Neural progenitor cell (in vitro differentiated cells): ENCODE measurements around the gene ASCL3.

ENCODE experiments used
- EZH2 ChIP-seq: fragments of 200-600 bp; sonication (generic); IDR thresholded peaks from 2 replicates; pipeline ENCODE4 v1.6.1; 2017; ENCODE audit warnings: antibody characterized with exemption, mild to moderate bottlenecking, moderate library complexity
- TF ChIP-seq, protein P1 (sequence below): fragments of 200-600 bp; sonication (generic); IDR thresholded peaks from 2 replicates; pipeline ENCODE4 v1.5.1; 2017; ENCODE audit warnings: antibody characterized with exemption, mild to moderate bottlenecking

DNA sequence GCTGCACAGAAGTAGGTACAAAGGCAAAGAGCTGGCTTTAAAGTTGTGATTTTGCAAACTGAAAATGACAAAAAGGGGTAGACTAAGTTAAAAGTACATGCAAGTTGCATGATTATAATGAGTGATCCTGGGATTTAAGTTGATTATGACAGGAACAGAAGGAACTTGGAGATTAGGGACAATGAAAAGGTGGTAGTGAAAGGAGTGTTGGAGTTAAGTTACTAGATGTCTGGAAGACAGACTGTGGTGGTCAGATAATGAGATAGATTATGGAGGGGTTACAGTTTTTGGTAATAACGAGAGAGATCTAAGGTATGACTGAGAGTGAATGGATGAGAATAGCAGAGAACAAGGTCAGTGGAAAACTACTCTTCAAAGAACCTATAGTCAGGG, 29.1 kb upstream of the ASCL3 start:
- TF ChIP-seq, protein P1, sequence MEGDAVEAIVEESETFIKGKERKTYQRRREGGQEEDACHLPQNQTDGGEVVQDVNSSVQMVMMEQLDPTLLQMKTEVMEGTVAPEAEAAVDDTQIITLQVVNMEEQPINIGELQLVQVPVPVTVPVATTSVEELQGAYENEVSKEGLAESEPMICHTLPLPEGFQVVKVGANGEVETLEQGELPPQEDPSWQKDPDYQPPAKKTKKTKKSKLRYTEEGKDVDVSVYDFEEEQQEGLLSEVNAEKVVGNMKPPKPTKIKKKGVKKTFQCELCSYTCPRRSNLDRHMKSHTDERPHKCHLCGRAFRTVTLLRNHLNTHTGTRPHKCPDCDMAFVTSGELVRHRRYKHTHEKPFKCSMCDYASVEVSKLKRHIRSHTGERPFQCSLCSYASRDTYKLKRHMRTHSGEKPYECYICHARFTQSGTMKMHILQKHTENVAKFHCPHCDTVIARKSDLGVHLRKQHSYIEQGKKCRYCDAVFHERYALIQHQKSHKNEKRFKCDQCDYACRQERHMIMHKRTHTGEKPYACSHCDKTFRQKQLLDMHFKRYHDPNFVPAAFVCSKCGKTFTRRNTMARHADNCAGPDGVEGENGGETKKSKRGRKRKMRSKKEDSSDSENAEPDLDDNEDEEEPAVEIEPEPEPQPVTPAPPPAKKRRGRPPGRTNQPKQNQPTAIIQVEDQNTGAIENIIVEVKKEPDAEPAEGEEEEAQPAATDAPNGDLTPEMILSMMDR: no peak
- no peak for TF ChIP-seq EZH2
